ENCODE measurements around the gene EIPR1.

GRCh38 chr2:3368261-3368722 is 9.3 kb downstream of the EIPR1 start:
- TF ChIP-seq CTCF (IDR thresholded peaks at IDR 0.05; ENCODE audit: insufficient read depth, low read length, poor library complexity, severe bottlenecking) (no peak), EZH2phosphoT487 (conservative IDR thresholded peaks at IDR 0.05; ENCODE audit: low read length) (no peak)
